Measurements from ENCODE around the gene PITPNM2.

PITPNM2 gene

GRCh38 chr12:123150744-123151456 lies at the start of gene PITPNM2:
TSS of gene PITPNM2 (minus strand) at chr12:123151090. CDS start at chr12:123034590, 116,500 bp downstream.
- peak; percentile 75 for DNase-seq

GRCh38 chr12:123200414-123200813 lies 49.5 kb upstream of the PITPNM2 start:
- DNase-seq: peak; percentile 12

GRCh38 chr12:123199936-123200335 lies 49.0 kb upstream of the PITPNM2 start:
- no peak for DNase-seq

GRCh38 chr12:123187637-123188036 lies 36.7 kb upstream of the PITPNM2 start:
- no peak for DNase-seq

- DNase-seq: no peak
Observed at GRCh38 chr12:123180171-123180570, 29.3 kb upstream of the PITPNM2 start.

- DNase-seq: no peak
Observed at GRCh38 chr12:123171967-123172366, 21.1 kb upstream of the PITPNM2 start.

GRCh38 chr12:123167329-123167728 lies 16.4 kb upstream of the PITPNM2 start:
- DNase-seq: no peak

- DNase-seq: no peak
Observed at GRCh38 chr12:123165537-123165936, 14.6 kb upstream of the PITPNM2 start.

- DNase-seq: no peak
Observed at GRCh38 chr12:123164710-123165261, 13.9 kb upstream of the PITPNM2 start.

- DNase-seq: no peak
Observed at GRCh38 chr12:123164222-123164621, 13.3 kb upstream of the PITPNM2 start.

- DNase-seq: no peak
Observed at GRCh38 chr12:123163227-123163626, 12.3 kb upstream of the PITPNM2 start.

GRCh38 chr12:123160801-123161487 lies 10.1 kb upstream of the PITPNM2 start:
- no peak for DNase-seq

- no peak for DNase-seq
Observed at GRCh38 chr12:123153906-123154305, 3.0 kb upstream of the PITPNM2 start.

- DNase-seq: no peak
Observed at GRCh38 chr12:123152833-123153232, 1.9 kb upstream of the PITPNM2 start.

GRCh38 chr12:123151457-123152454 lies 866 bp upstream of the PITPNM2 start:
- no peak for DNase-seq

- peak; percentile 56 for DNase-seq
Observed at GRCh38 chr12:123150275-123150743, 581 bp downstream of the PITPNM2 start.

GRCh38 chr12:123149501-123150274 lies 1.2 kb downstream of the PITPNM2 start:
- DNase-seq: no peak

GRCh38 chr12:123149088-123149487 lies 1.8 kb downstream of the PITPNM2 start:
- DNase-seq: no peak

- DNase-seq: no peak
Observed at GRCh38 chr12:123148655-123149054, 2.2 kb downstream of the PITPNM2 start.

GRCh38 chr12:123148223-123148622 lies 2.7 kb downstream of the PITPNM2 start:
- DNase-seq: no peak

GRCh38 chr12:123145211-123145610 lies 5.7 kb downstream of the PITPNM2 start:
- DNase-seq: no peak
